Peyer's patch (tissue), 4 donors: Measurements from ENCODE around the gene ZBTB24.

Source experiments
- POLR2A ChIP-seq, 2 donors: fragments of 450-650 bp; IDR thresholded peaks; one replicate each; pipeline ENCODE4 v1.5.1; 2017; ENCODE audit warnings: antibody characterized with exemption in 2 of 2, mild to moderate bottlenecking in 2 of 2, moderate library complexity in 2 of 2
- TF ChIP-seq, protein P1 (sequence below), 6 experiments: fragments of 450-650 bp in 4 of 6; fragments of 200-600 bp in 2 of 6; sonication (generic) in 1 of 6; IDR thresholded peaks; one replicate each; pipeline ENCODE4 v1.5.1; 2017 to 2019; ENCODE audit warnings: antibody characterized with exemption in 6 of 6, mild to moderate bottlenecking in 3 of 6, moderate library complexity in 1 of 6

DNA sequence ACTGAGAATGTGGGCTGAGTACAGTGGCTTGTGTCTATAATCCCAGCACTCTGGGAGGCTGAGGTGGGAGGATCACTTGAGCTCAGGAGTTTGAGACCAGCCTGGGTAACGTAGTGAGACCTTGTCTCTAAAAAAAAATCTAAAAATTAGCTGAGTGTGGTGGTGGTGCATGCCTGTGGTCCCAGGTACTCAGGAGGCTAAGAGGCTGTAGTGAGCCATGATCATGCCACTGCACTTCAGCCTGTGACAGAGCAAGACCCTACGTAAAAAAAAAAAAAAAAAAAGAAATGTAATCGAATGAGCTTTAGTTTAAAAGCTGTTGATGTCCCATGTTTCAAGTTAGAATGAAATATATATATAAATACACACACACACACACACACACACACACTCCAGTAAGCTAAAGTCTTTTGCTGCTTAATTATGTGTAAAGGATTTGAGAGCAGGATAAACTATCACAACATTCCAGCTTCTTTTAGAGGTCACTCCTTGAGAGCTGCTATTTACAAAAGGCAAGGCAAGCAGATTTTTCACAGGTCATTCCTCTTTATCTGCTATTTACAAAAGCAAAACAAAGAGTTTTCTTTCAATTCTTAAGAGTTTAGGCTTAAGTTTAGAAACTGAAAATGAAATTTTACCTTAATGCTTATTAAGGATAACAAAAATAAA is 22.7 kb downstream of the ZBTB24 start:
- TF ChIP-seq, protein P1, sequence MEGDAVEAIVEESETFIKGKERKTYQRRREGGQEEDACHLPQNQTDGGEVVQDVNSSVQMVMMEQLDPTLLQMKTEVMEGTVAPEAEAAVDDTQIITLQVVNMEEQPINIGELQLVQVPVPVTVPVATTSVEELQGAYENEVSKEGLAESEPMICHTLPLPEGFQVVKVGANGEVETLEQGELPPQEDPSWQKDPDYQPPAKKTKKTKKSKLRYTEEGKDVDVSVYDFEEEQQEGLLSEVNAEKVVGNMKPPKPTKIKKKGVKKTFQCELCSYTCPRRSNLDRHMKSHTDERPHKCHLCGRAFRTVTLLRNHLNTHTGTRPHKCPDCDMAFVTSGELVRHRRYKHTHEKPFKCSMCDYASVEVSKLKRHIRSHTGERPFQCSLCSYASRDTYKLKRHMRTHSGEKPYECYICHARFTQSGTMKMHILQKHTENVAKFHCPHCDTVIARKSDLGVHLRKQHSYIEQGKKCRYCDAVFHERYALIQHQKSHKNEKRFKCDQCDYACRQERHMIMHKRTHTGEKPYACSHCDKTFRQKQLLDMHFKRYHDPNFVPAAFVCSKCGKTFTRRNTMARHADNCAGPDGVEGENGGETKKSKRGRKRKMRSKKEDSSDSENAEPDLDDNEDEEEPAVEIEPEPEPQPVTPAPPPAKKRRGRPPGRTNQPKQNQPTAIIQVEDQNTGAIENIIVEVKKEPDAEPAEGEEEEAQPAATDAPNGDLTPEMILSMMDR (IDR thresholded peaks at IDR 0.05): no peak
- no peak for TF ChIP-seq POLR2A (IDR thresholded peaks at IDR 0.05)
